ENCODE results near the gene TRIM62. TPM values are rescaled to one million over a fixed set of nuclear protein-coding genes. Genes with fewer than 3 reads are reported as not detected.

Gene TRIM62
- total RNA-seq, 4 donors from 2014 or later, result 25.8 to 41.4 (median 34.0) TPM

- H3K27me3 ChIP-seq, result no peaks in the 10 kb centered on the region
- peaks cover 36% of the 10 kb centered on the region for H3K4me1 ChIP-seq
- H3K4me3 ChIP-seq, result no peak overlapping the region
- TF ChIP-seq EP300 (IDR thresholded peaks at IDR 0.05), result no peak
- no peak for TF ChIP-seq POLR2AphosphoS5 (IDR thresholded peaks at IDR 0.05)
- TF ChIP-seq POLR2A (IDR thresholded peaks at IDR 0.05), result no peak
- no peak for TF ChIP-seq CTCF (IDR thresholded peaks at IDR 0.05)
- no peak for DNase-seq (ENCODE audit: low spot score in 2 of 2)
- H3K9me3 ChIP-seq, result no peaks in the 10 kb centered on the region
- 82% methylated on average over 4 of the region's 4 CpGs for WGBS
- no peak overlapping the region for H3K27ac ChIP-seq
- H3K36me3 ChIP-seq, result peaks cover 22% of the 10 kb centered on the region
These were observed 31.3 kb downstream of the TRIM62 start for GRCh38 chr1:33150522-33150921.

GRCh38 chr1:33149453-33150190 lies 32.2 kb downstream of the TRIM62 start:
- no peaks in the 10 kb centered on the region for H3K9me3 ChIP-seq
- H3K36me3 ChIP-seq, result peaks cover 24% of the 10 kb centered on the region
- WGBS, result 89% methylated on average over 7 of the region's 7 CpGs
- H3K4me3 ChIP-seq, result no peak overlapping the region
- peaks cover 36% of the 10 kb centered on the region for H3K4me1 ChIP-seq
- no peak overlapping the region for H3K27ac ChIP-seq
- H3K27me3 ChIP-seq, result no peaks in the 10 kb centered on the region
- no peak for DNase-seq (ENCODE audit: low spot score in 2 of 2)
- TF ChIP-seq CTCF (IDR thresholded peaks at IDR 0.05), result no peak
- TF ChIP-seq EP300 (IDR thresholded peaks at IDR 0.05), result no peak
- TF ChIP-seq POLR2AphosphoS5 (IDR thresholded peaks at IDR 0.05), result no peak
- no peak for TF ChIP-seq POLR2A (IDR thresholded peaks at IDR 0.05)

GRCh38 chr1:33148615-33149014 lies 33.2 kb downstream of the TRIM62 start:
- H3K27me3 ChIP-seq, result no peaks in the 10 kb centered on the region
- no peak overlapping the region for H3K27ac ChIP-seq
- H3K9me3 ChIP-seq, result no peaks in the 10 kb centered on the region
- H3K4me1 ChIP-seq, result peaks cover 32% of the 10 kb centered on the region
- TF ChIP-seq POLR2AphosphoS5 (IDR thresholded peaks at IDR 0.05), result no peak
- TF ChIP-seq POLR2A (IDR thresholded peaks at IDR 0.05), result no peak
- TF ChIP-seq EP300 (IDR thresholded peaks at IDR 0.05), result no peak
- no peak for TF ChIP-seq CTCF (IDR thresholded peaks at IDR 0.05)
- WGBS, result 87% methylated on average over 3 of the region's 3 CpGs
- H3K36me3 ChIP-seq, result peaks cover 24% of the 10 kb centered on the region
- H3K4me3 ChIP-seq, result no peak overlapping the region
- DNase-seq (ENCODE audit: low spot score in 2 of 2), result no peak

GRCh38 chr1:33147997-33148314 lies 33.9 kb downstream of the TRIM62 start:
- no peak for DNase-seq (ENCODE audit: low spot score in 2 of 2)
- Histone ChIP-seq H3K4me3 (no peak overlapping the region), H3K27ac (no peak overlapping the region), H3K36me3 (peaks cover 24% of the 10 kb centered on the region), H3K27me3 (no peaks in the 10 kb centered on the region), H3K9me3 (no peaks in the 10 kb centered on the region), H3K4me1 (peaks cover 32% of the 10 kb centered on the region)
- WGBS, result 76% methylated on average over 3 of the region's 3 CpGs
- TF ChIP-seq POLR2AphosphoS5 (IDR thresholded peaks at IDR 0.05) (no peak), EP300 (IDR thresholded peaks at IDR 0.05) (no peak), CTCF (IDR thresholded peaks at IDR 0.05) (no peak), POLR2A (IDR thresholded peaks at IDR 0.05) (no peak)

- WGBS, result 95% methylated on average over 15 of the region's 30 CpGs
- peaks cover 29% of the 10 kb centered on the region for H3K4me1 ChIP-seq
- H3K36me3 ChIP-seq, result peaks cover 24% of the 10 kb centered on the region
- no peaks in the 10 kb centered on the region for H3K9me3 ChIP-seq
- H3K27me3 ChIP-seq, result no peaks in the 10 kb centered on the region
- TF ChIP-seq POLR2AphosphoS5 (IDR thresholded peaks at IDR 0.05), result no peak
- no peak for TF ChIP-seq POLR2A (IDR thresholded peaks at IDR 0.05)
- no peak for TF ChIP-seq EP300 (IDR thresholded peaks at IDR 0.05)
- TF ChIP-seq CTCF (IDR thresholded peaks at IDR 0.05), result no peak
- H3K27ac ChIP-seq, result no peak overlapping the region
- DNase-seq (ENCODE audit: low spot score in 2 of 2), result no peak
- H3K4me3 ChIP-seq, result no peak overlapping the region
These were observed 34.4 kb downstream of the TRIM62 start for GRCh38 chr1:33147275-33147996.

Measured in suprapubic skin (tissue), 4 donors.